Prostate gland (tissue), 2 donors: ENCODE results near the gene STX11.

Source experiments
- CTCF ChIP-seq, 4 experiments: fragments of 200-600 bp in 2 of 4; fragments of 450-650 bp in 2 of 4; sonication (generic) in 2 of 4; IDR thresholded peaks; 1 replicate in 3 of 4; 2 replicates in 1 of 4; pipeline ENCODE4 v1.5.1; 2016 to 2019; ENCODE audit warnings: antibody characterized with exemption in 4 of 4, mild to moderate bottlenecking in 2 of 4, moderate library complexity in 2 of 4
- POLR2A ChIP-seq: fragments of 450-650 bp; IDR thresholded peaks from one replicate; pipeline ENCODE4 v1.6.1; 2016; ENCODE audit warnings: antibody characterized with exemption, mild to moderate bottlenecking
- POLR2AphosphoS5 ChIP-seq: sonication (generic); formaldehyde crosslinking; IDR thresholded peaks from one replicate; pipeline ENCODE4 v1.6.1; 2017; ENCODE audit warnings: antibody characterized with exemption

GRCh38 chr6:144165784-144166183 lies 15.5 kb downstream of the STX11 start:
- TF ChIP-seq CTCF (IDR thresholded peaks at IDR 0.05) (no peak), POLR2A (no peak), POLR2AphosphoS5 (no peak)
